Tibial nerve (tissue), 4 donors: ENCODE data around the gene RAB3D.

Experiments used
- EP300 ChIP-seq, 2 donors: sonication (generic); formaldehyde crosslinking; IDR thresholded peaks; one replicate each; pipeline ENCODE4 v1.6.1; 2017; ENCODE audit warnings: antibody characterized with exemption in 2 of 2, mild to moderate bottlenecking in 1 of 2
- POLR2A ChIP-seq, 2 donors: fragments of 450-650 bp; IDR thresholded peaks; one replicate each; pipeline ENCODE4 v1.6.1; 2017; ENCODE audit warnings: antibody characterized with exemption in 2 of 2, mild to moderate bottlenecking in 2 of 2, moderate library complexity in 2 of 2
- TF ChIP-seq, protein P1 (sequence below), 5 experiments: fragments of 200-600 bp in 3 of 5; fragments of 450-650 bp in 2 of 5; sonication (generic) in 3 of 5; IDR thresholded peaks; one replicate each; pipeline ENCODE4 v1.5.1; 2016 to 2019; ENCODE audit warnings: antibody characterized with exemption in 5 of 5, mild to moderate bottlenecking in 3 of 5, moderate library complexity in 2 of 5

DNA sequence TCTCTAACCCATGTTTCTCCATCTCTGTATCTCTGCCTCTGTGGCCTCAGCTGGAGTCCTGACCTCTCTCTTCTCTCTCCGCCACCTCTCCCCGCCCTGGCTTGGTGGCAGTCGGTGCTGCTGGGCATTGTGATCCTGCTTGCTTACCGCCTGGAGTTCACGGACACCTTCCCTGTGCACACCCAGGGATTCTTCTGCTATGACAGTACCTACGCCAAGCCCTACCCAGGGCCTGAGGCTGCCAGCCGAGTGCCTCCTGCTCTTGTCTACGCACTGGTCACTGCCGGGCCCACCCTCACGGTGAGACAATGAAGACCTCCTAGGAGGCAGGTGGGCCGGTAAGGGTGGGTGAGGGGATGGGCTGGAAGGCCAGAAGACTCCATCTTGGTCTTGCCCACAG is 20.0 kb upstream of the RAB3D start:
- TF ChIP-seq, protein P1, sequence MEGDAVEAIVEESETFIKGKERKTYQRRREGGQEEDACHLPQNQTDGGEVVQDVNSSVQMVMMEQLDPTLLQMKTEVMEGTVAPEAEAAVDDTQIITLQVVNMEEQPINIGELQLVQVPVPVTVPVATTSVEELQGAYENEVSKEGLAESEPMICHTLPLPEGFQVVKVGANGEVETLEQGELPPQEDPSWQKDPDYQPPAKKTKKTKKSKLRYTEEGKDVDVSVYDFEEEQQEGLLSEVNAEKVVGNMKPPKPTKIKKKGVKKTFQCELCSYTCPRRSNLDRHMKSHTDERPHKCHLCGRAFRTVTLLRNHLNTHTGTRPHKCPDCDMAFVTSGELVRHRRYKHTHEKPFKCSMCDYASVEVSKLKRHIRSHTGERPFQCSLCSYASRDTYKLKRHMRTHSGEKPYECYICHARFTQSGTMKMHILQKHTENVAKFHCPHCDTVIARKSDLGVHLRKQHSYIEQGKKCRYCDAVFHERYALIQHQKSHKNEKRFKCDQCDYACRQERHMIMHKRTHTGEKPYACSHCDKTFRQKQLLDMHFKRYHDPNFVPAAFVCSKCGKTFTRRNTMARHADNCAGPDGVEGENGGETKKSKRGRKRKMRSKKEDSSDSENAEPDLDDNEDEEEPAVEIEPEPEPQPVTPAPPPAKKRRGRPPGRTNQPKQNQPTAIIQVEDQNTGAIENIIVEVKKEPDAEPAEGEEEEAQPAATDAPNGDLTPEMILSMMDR (IDR thresholded peaks at IDR 0.05): no peak
- TF ChIP-seq POLR2A (IDR thresholded peaks at IDR 0.05) (no peak), EP300 (IDR thresholded peaks at IDR 0.05) (no peak)
